ENCODE data around the gene WDR7.

- TF ChIP-seq CTCF (IDR thresholded peaks at IDR 0.05) (no peak), POLR2A (IDR thresholded peaks at IDR 0.05) (no peak)
Observed at GRCh38 chr18:57004366-57005121, 353.4 kb downstream of the WDR7 start.
